ENCODE results near the gene GUCY2D. TPM values are rescaled to one million over a fixed set of nuclear protein-coding genes. Genes with fewer than 3 reads are reported as not detected.

GUCY2D gene
- total RNA-seq, 1 donor from 2014 or later = not detected

GRCh38 chr17:8068736-8069586 is 66.5 kb downstream of the GUCY2D start:
- no peak for DNase-seq

GRCh38 chr17:8069587-8069860 is 67.1 kb downstream of the GUCY2D start:
- DNase-seq = no peak

Other genes starting within 250 kb of the GUCY2D start
- 7.6 and 10.6 TPM in 2 replicates for gene KDM6B, start 168.4 kb upstream of the GUCY2D start, total RNA-seq
- 50.9 and 111 TPM in 2 replicates for gene TMEM88, start 147.5 kb upstream of the GUCY2D start, total RNA-seq
- gene NAA38, start 145.1 kb upstream of the GUCY2D start, total RNA-seq = 63.2 and 129 TPM in 2 replicates
- gene CYB5D1, start 144.6 kb upstream of the GUCY2D start, total RNA-seq = 15.1 and 17.9 TPM in 2 replicates
- 108 and 132 TPM in 2 replicates for gene CHD3, start 113.8 kb upstream of the GUCY2D start, total RNA-seq
- 1.6 and 3.1 TPM in 2 replicates for gene RNF227, start 86.3 kb upstream of the GUCY2D start, total RNA-seq
- gene KCNAB3, start 72.8 kb upstream of the GUCY2D start, total RNA-seq = 0.05 and 0.68 TPM in 2 replicates
- 46.1 and 67.5 TPM in 2 replicates for gene TRAPPC1, start 70.7 kb upstream of the GUCY2D start, total RNA-seq
- gene CNTROB, start 70.4 kb upstream of the GUCY2D start, total RNA-seq = 17.4 and 21.8 TPM in 2 replicates
- gene ALOX15B, start 36.4 kb downstream of the GUCY2D start, total RNA-seq = not detected in 2 replicates
- gene ALOX12B, start 85.1 kb downstream of the GUCY2D start, total RNA-seq = not detected in 2 replicates
- 0.05 TPM in 1 of 2 replicates, not detected in the other for gene ALOXE3, start 115.9 kb downstream of the GUCY2D start, total RNA-seq
- 0.09 TPM in 1 of 2 replicates, not detected in the other for gene HES7, start 121.5 kb downstream of the GUCY2D start, total RNA-seq
- gene PER1, start 149.8 kb downstream of the GUCY2D start, total RNA-seq = 7.7 and 18.7 TPM in 2 replicates
- gene VAMP2, start 160.3 kb downstream of the GUCY2D start, total RNA-seq = 4.4 and 5.2 TPM in 2 replicates
- gene TMEM107, start 173.8 kb downstream of the GUCY2D start, total RNA-seq = 13.0 and 17.5 TPM in 2 replicates
- 16.6 and 18.9 TPM in 2 replicates for gene BORCS6, start 187.6 kb downstream of the GUCY2D start, total RNA-seq
- gene AURKB, start 208.0 kb downstream of the GUCY2D start, total RNA-seq = 15.3 and 58.0 TPM in 2 replicates
- gene CTC1, start 245.4 kb downstream of the GUCY2D start, total RNA-seq = 8.2 and 9.0 TPM in 2 replicates
- 21.8 and 42.3 TPM in 2 replicates for gene PFAS, start 246.7 kb downstream of the GUCY2D start, total RNA-seq